GM12878 (cell line): ENCODE data around the gene CNRIP1. TPM values are rescaled to one million over a fixed set of nuclear protein-coding genes. Genes with fewer than 3 reads are reported as not detected.

Experiments
- ATAC-seq: fragments of 200-7000 bp; cut with Tn5 transposase; 3 replicates; pipeline ENCODE4 v1.9.1; 2020; ENCODE audit warnings: mild to moderate bottlenecking, moderate library complexity
- BruUV-seq: library from RNA; stranded (reverse); fragments of 400-500 nt; replicated peaks from 2 replicates; lab custom pipeline; 2021; lab: Mats Ljungman, UMichigan
- CTCF ChIA-PET: fragments of 300-600 bp; sonication (Branson Sonifier 250); formaldehyde crosslinking; extraction: SDS; loops from one replicate; lab custom pipeline; 2021; ENCODE audit warnings: inconsistent platforms; lab: Yijun Ruan, JAX
- POLR2A ChIA-PET: fragments of 350-600 bp; formaldehyde crosslinking; extraction: SDS; loops from one replicate; lab custom pipeline; 2021; ENCODE audit warnings: inconsistent platforms; lab: Charles Lee
- RAD21 ChIA-PET: fragments of 300-600 bp; sonication (Branson Sonifier 250); formaldehyde crosslinking; loops from one replicate; lab custom pipeline; 2023; ENCODE audit warnings: antibody characterized with exemption; ENCODE audit not compliant: unreplicated experiment; lab: Charles Lee
- SMC1A ChIA-PET: fragments of 300-600 bp; sonication (Branson Sonifier 250); formaldehyde crosslinking; loops from one replicate; lab custom pipeline; 2023; ENCODE audit not compliant: unreplicated experiment, uncharacterized antibody; lab: Charles Lee
- DNase-seq: peaks from one replicate; pipeline ENCODE4 v3.0.0-alpha.2; 2011; ENCODE audit warnings: low read depth, low spot score
- FAIRE-seq: peaks from 3 replicates; lab custom pipeline; 2011; peaks lifted over from hg19 to GRCh38; lab: Jason Lieb, UNC
- H2AFZ ChIP-seq: 2 replicates; pipeline ENCODE4 v1.6.0; 2011; ENCODE audit warnings: low read depth, low read length, control low read depth; ENCODE audit not compliant: control insufficient read depth
- H3K27ac ChIP-seq: 2 replicates; pipeline ENCODE4 v1.5.1; 2011; ENCODE audit warnings: control low read depth; ENCODE audit not compliant: control insufficient read depth, insufficient read depth
- H3K27me3 ChIP-seq, 2 experiments: replicated peaks in 1 of 2; 2 replicates each; pipeline versions ENCODE4 v1.6.0 to v1.6.1; 2011; ENCODE audit warnings: low read length in 1 of 2; ENCODE audit not compliant: control insufficient read depth in 2 of 2, insufficient read depth in 2 of 2
- H3K36me3 ChIP-seq, 2 experiments: 2 replicates each; pipeline ENCODE4 v1.5.1; 2011; ENCODE audit warnings: low read length in 1 of 2; ENCODE audit not compliant: control insufficient read depth in 2 of 2, insufficient read depth in 2 of 2
- H3K4me1 ChIP-seq: 2 replicates; pipeline ENCODE4 v1.6.1; 2011; ENCODE audit warnings: mild to moderate bottlenecking, low read length, moderate library complexity, mixed read lengths; ENCODE audit not compliant: control insufficient read depth, insufficient read depth
- H3K4me2 ChIP-seq: 2 replicates; pipeline ENCODE4 v1.6.0; 2011; ENCODE audit warnings: control low read depth; ENCODE audit not compliant: control insufficient read depth, insufficient read depth
- H3K4me3 ChIP-seq: fragments of 200-600 bp; sonication (generic); 2 replicates; pipeline ENCODE4 v1.5.1; 2016
- H3K79me2 ChIP-seq: 2 replicates; pipeline ENCODE4 v1.6.0; 2011; ENCODE audit warnings: low read length; ENCODE audit not compliant: control insufficient read depth, insufficient read depth
- H3K9ac ChIP-seq: 2 replicates; pipeline ENCODE4 v1.8.0; 2011; ENCODE audit warnings: low read length, control low read depth, mixed read lengths; ENCODE audit not compliant: control insufficient read depth, insufficient read depth
- H3K9me3 ChIP-seq: replicated peaks from 3 replicates; pipeline ENCODE4 v1.5.1; 2011; ENCODE audit warnings: mild to moderate bottlenecking, low read length; ENCODE audit not compliant: control insufficient read depth, insufficient read depth
- H4K20me1 ChIP-seq: 2 replicates; pipeline ENCODE4 v1.6.0; 2011; ENCODE audit not compliant: control insufficient read depth, insufficient read depth
- BHLHE40 ChIP-seq, 2 experiments: fragments of 450-650 bp in 1 of 2; IDR thresholded peaks; 2 replicates each; pipeline ENCODE4 v1.6.1; 2011 to 2017; ENCODE audit warnings: low read depth in 2 of 2, borderline replicate concordance in 1 of 2, improper control_type of control experiment in 1 of 2, low read length in 1 of 2, mild to moderate bottlenecking in 1 of 2
- CHD1 ChIP-seq: IDR thresholded peaks from 2 replicates; pipeline ENCODE4 v1.6.1; 2012; ENCODE audit warnings: low read depth, low read length, improper control_type of control experiment
- CREB1 ChIP-seq: IDR thresholded peaks from 2 replicates; pipeline ENCODE4 v1.6.1; 2012; ENCODE audit warnings: low read depth, mild to moderate bottlenecking, inconsistent platforms
- CREM ChIP-seq: IDR thresholded peaks from 2 replicates; pipeline ENCODE4 v1.6.1; 2014; ENCODE audit warnings: antibody characterized with exemption, low read depth
- HDAC6 ChIP-seq: fragments of 200-600 bp; sonication (generic); IDR thresholded peaks from one replicate; pipeline ENCODE4 v1.8.0; 2017; ENCODE audit warnings: antibody characterized with exemption; ENCODE audit not compliant: unreplicated experiment
- KDM1A ChIP-seq: fragments of 200-600 bp; sonication (generic); IDR thresholded peaks from 2 replicates; pipeline ENCODE4 v1.6.1; 2016; ENCODE audit warnings: borderline replicate concordance
- LARP7 ChIP-seq: fragments of 450-650 bp; IDR thresholded peaks from 2 replicates; pipeline ENCODE4 v1.6.1; 2017; ENCODE audit warnings: mild to moderate bottlenecking
- NBN ChIP-seq: fragments of 450-650 bp; IDR thresholded peaks from 2 replicates; pipeline ENCODE4 v1.6.1; 2016
- RAD51 ChIP-seq: fragments of 450-650 bp; IDR thresholded peaks from 2 replicates; pipeline ENCODE4 v1.6.1; 2016; ENCODE audit warnings: moderate library complexity, mild to moderate bottlenecking, inconsistent platforms
- SMARCA5 ChIP-seq: fragments of 450-650 bp; IDR thresholded peaks from 2 replicates; pipeline ENCODE4 v1.6.1; 2017; ENCODE audit warnings: mild to moderate bottlenecking
- WRNIP1 ChIP-seq: IDR thresholded peaks from 2 replicates; pipeline ENCODE4 v1.6.1; 2011; ENCODE audit warnings: low read depth, low read length, improper control_type of control experiment, borderline replicate concordance
- ZNF592 ChIP-seq: fragments of 450-650 bp; IDR thresholded peaks from 2 replicates; pipeline ENCODE4 v1.6.1; 2017; ENCODE audit warnings: mild to moderate bottlenecking, moderate library complexity
- ZNF622 ChIP-seq: fragments of 450-650 bp; IDR thresholded peaks from 2 replicates; pipeline ENCODE4 v1.6.1; 2017; ENCODE audit warnings: mild to moderate bottlenecking, inconsistent platforms
- WGBS: methylation state at CpG from one replicate; pipeline ENCODE4 v1.1.6; 2016; ENCODE audit warnings: low lambda C conversion rate; ENCODE audit not compliant: insufficient replicate concordance, insufficient coverage; ENCODE audit errors: missing lambda C conversion rate; 5-methylcytosine and 5-hydroxymethylcytosine counted together
- in situ Hi-C: fragments of 300-500 bp; cut with MboI; formaldehyde crosslinking; loops from 9 replicates; pipeline ENCODE4 v1.14.3; 2018; ENCODE audit warnings: mixed read lengths
- intact Hi-C: fragments of 100-400 bp; cut with micrococcal nuclease; formaldehyde crosslinking; loops from one replicate; pipeline ENCODE4 v1.14.2; 2022; ENCODE audit not compliant: unreplicated experiment
- polyA plus RNA-seq, 11 experiments: library from polyadenylated mRNA; depleted of rRNA in 4 of 11; unstranded in 6 of 11; stranded (reverse) in 5 of 11; fragments of >200 nt; fragmentation: Nextera tagmentation in 4 of 11; fragmentation: Illumina TruSeq in 1 of 11; extraction: Ambion mirVana in 4 of 11; extraction: Trizol in 1 of 11; gene quantifications; 1 replicate in 1 of 11; 2 replicates in 10 of 11; pipeline versions ENCODE4 v1.2.1 to v1.2.3, GENCODE V29; 2011 to 2016; ENCODE audit warnings: inconsistent platforms in 2 of 11, missing spikeins in 2 of 11, low read depth in 1 of 11
- total RNA-seq, 4 experiments: library from RNA; depleted of rRNA in 3 of 4; stranded (reverse); fragments of >200 nt in 3 of 4; fragmentation: Illumina TruSeq in 1 of 4; extraction: Trizol in 1 of 4; gene quantifications; 2 replicates each; pipeline versions ENCODE4 v1.2.1 to v1.2.3, GENCODE V29; 2013 to 2021
- TF ChIP-seq, protein P1 (sequence below): IDR thresholded peaks from 2 replicates; pipeline ENCODE4 v1.6.1; 2012; ENCODE audit warnings: low read depth, low read length, improper control_type of control experiment
- TF ChIP-seq, protein P2 (sequence below): fragments of 450-650 bp; IDR thresholded peaks from 2 replicates; pipeline ENCODE4 v1.6.1; 2017; ENCODE audit warnings: mild to moderate bottlenecking
- TF ChIP-seq, protein P3 (sequence below): IDR thresholded peaks from 2 replicates; pipeline ENCODE4 v1.6.1; 2011; ENCODE audit warnings: borderline replicate concordance, low read depth, mild to moderate bottlenecking, moderate library complexity, mixed read lengths, low read length; ENCODE audit not compliant: insufficient read depth; ENCODE audit errors: extremely low read length

Gene CNRIP1
- total and polyA plus RNA-seq, 10 of the 15 experiments (the other 5 are each of a cell fraction or from before 2014, with no cell fraction given) = not detected

GRCh38 chr2:68263632-68264031 lies 56.1 kb downstream of the CNRIP1 start:
- in situ Hi-C loops = no loop called here
- no peak for FAIRE-seq
- TF ChIP-seq BHLHE40 (IDR thresholded peaks at IDR 0.05; ENCODE audit: borderline replicate concordance in 1 of 2, low read depth in 2 of 2, low read length in 1 of 2) (no peak), NBN (no peak), WRNIP1 (no peak), KDM1A (no peak), CREB1 (no peak), ZNF592 (no peak), HDAC6 (no peak), LARP7 (no peak), CHD1 (no peak), RAD51 (no peak), ZNF622 (no peak), CREM (no peak), SMARCA5 (no peak)
- TF ChIP-seq, protein P1, sequence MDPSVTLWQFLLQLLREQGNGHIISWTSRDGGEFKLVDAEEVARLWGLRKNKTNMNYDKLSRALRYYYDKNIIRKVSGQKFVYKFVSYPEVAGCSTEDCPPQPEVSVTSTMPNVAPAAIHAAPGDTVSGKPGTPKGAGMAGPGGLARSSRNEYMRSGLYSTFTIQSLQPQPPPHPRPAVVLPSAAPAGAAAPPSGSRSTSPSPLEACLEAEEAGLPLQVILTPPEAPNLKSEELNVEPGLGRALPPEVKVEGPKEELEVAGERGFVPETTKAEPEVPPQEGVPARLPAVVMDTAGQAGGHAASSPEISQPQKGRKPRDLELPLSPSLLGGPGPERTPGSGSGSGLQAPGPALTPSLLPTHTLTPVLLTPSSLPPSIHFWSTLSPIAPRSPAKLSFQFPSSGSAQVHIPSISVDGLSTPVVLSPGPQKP = no peak
- TF ChIP-seq, protein P2, sequence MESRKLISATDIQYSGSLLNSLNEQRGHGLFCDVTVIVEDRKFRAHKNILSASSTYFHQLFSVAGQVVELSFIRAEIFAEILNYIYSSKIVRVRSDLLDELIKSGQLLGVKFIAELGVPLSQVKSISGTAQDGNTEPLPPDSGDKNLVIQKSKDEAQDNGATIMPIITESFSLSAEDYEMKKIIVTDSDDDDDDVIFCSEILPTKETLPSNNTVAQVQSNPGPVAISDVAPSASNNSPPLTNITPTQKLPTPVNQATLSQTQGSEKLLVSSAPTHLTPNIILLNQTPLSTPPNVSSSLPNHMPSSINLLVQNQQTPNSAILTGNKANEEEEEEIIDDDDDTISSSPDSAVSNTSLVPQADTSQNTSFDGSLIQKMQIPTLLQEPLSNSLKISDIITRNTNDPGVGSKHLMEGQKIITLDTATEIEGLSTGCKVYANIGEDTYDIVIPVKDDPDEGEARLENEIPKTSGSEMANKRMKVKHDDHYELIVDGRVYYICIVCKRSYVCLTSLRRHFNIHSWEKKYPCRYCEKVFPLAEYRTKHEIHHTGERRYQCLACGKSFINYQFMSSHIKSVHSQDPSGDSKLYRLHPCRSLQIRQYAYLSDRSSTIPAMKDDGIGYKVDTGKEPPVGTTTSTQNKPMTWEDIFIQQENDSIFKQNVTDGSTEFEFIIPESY = no peak
- TF ChIP-seq, protein P3, sequence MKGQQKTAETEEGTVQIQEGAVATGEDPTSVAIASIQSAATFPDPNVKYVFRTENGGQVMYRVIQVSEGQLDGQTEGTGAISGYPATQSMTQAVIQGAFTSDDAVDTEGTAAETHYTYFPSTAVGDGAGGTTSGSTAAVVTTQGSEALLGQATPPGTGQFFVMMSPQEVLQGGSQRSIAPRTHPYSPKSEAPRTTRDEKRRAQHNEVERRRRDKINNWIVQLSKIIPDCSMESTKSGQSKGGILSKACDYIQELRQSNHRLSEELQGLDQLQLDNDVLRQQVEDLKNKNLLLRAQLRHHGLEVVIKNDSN = no peak

More at GRCh38 chr2:68263632-68264031, 56.1 kb downstream of the CNRIP1 start:
- Histone ChIP-seq H3K9me3 (no peaks in the 10 kb centered on the region; the same call in 2 of the 3 replicates), H3K79me2 (no peaks in the 10 kb centered on the region), H3K9ac (no peak overlapping the region), H3K4me2 (no peak overlapping the region), H2AFZ (no peak overlapping the region), H3K36me3 (no peaks in the 10 kb centered on the region), H3K27me3 (no peaks in the 10 kb centered on the region; a peak in 1 of 4 replicates), H3K27ac (no peak overlapping the region), H3K4me1 (no peaks in the 10 kb centered on the region), H4K20me1 (no peaks in the 10 kb centered on the region), H3K4me3 (no peak overlapping the region)
- no TSS peak for BruUV-seq
- ChIA-PET RAD21 (no interaction called here), CTCF (no interaction called here), POLR2A (no interaction called here), SMC1A (no interaction called here)
- intact Hi-C loops = no loop called here
- ATAC-seq (no peak), DNase-seq (no peak)
- 98% methylated on average over 2 of the region's 2 CpGs for WGBS
